Rectal smooth muscle tissue (tissue), 1 donor: Measurements from ENCODE around the gene APC2.
"Not testable (repeated sequence)": the region's sequence is repeated elsewhere in the genome, so short reads cannot be mapped to it uniquely, and the experiment has no call there.

Source experiments
- H3K27ac ChIP-seq: one replicate; pipeline ENCODE4 v1.7.0; 2013; ENCODE audit warnings: low read depth, low read length, inconsistent platforms
- H3K27me3 ChIP-seq: one replicate; pipeline ENCODE4 v1.7.0; 2013; ENCODE audit warnings: low read length; ENCODE audit not compliant: control insufficient read depth, insufficient read depth
- H3K36me3 ChIP-seq: one replicate; pipeline ENCODE4 v1.7.0; 2013; ENCODE audit warnings: low read length; ENCODE audit not compliant: control insufficient read depth, insufficient read depth
- H3K4me1 ChIP-seq: one replicate; pipeline ENCODE4 v1.7.0; 2013; ENCODE audit warnings: low read length; ENCODE audit not compliant: control insufficient read depth, insufficient read depth
- H3K4me3 ChIP-seq: one replicate; pipeline ENCODE4 v1.7.0; 2013; ENCODE audit warnings: low read length
- H3K9ac ChIP-seq: one replicate; pipeline ENCODE4 v1.7.0; 2013; ENCODE audit warnings: low read length

The APC2 gene

GRCh38 chr19:1438035-1438932 is 11.6 kb upstream of the APC2 start, which contains the start of gene RPS15:
RPS15 (plus strand) TSS chr19:1438396; CDS start chr19:1438426, 30 bp downstream.
- peak within 1 kb of the TSS; percentile 92 for H3K27ac ChIP-seq
- H3K27me3 ChIP-seq: no peaks in the 10 kb centered on the region
- peaks cover 5% of the 10 kb centered on the region for H3K4me1 ChIP-seq
- H3K36me3 ChIP-seq: peaks cover 18% of the 10 kb centered on the region
- H3K4me3 ChIP-seq: peak within 1 kb of the TSS; percentile 96
- peak within 1 kb of the TSS; percentile 74 for H3K9ac ChIP-seq

- Histone ChIP-seq H3K9ac (peak overlapping the region; percentile 74), H3K4me1 (peaks cover 5% of the 10 kb centered on the region), H3K27ac (no peak overlapping the region), H3K27me3 (no peaks in the 10 kb centered on the region), H3K4me3 (peak overlapping the region; percentile 96), H3K36me3 (peaks cover 18% of the 10 kb centered on the region)
These were observed 11.0 kb upstream of the APC2 start for GRCh38 chr19:1438933-1439354.

- peaks cover 12% of the 10 kb centered on the region for H3K36me3 ChIP-seq
- not testable (repeated sequence) for H3K9ac ChIP-seq, H3K27ac ChIP-seq, H3K27me3 ChIP-seq, H3K4me1 ChIP-seq
- peak overlapping the region; percentile 96 for H3K4me3 ChIP-seq
These were observed 10.2 kb upstream of the APC2 start for GRCh38 chr19:1439525-1440417.

GRCh38 chr19:1440418-1440801 is 9.5 kb upstream of the APC2 start:
- Histone ChIP-seq H3K4me1 (peaks cover 7% of the 10 kb centered on the region), H3K36me3 (peaks cover 12% of the 10 kb centered on the region), H3K4me3 (no peak overlapping the region), H3K27ac (no peak overlapping the region), H3K9ac (no peak overlapping the region), H3K27me3 (no peaks in the 10 kb centered on the region)

- Histone ChIP-seq H3K4me1 (peaks cover 8% of the 10 kb centered on the region), H3K9ac (no peak overlapping the region), H3K36me3 (peaks cover 12% of the 10 kb centered on the region), H3K27ac (no peak overlapping the region), H3K27me3 (no peaks in the 10 kb centered on the region), H3K4me3 (no peak overlapping the region)
These were observed 8.9 kb upstream of the APC2 start for GRCh38 chr19:1441022-1441426.

- Histone ChIP-seq H3K36me3 (peaks cover 12% of the 10 kb centered on the region), H3K9ac (no peak overlapping the region), H3K4me1 (peaks cover 8% of the 10 kb centered on the region)
These were observed 8.1 kb upstream of the APC2 start for GRCh38 chr19:1441677-1442438.

GRCh38 chr19:1445185-1445931 is 4.6 kb upstream of the APC2 start:
- H3K27ac ChIP-seq: no peak overlapping the region
- peaks cover 10% of the 10 kb centered on the region for H3K36me3 ChIP-seq
- H3K4me3 ChIP-seq: peak overlapping the region; percentile 62
- H3K27me3 ChIP-seq: peaks cover 31% of the 10 kb centered on the region
- peaks cover 3% of the 10 kb centered on the region for H3K4me1 ChIP-seq
- no peak overlapping the region for H3K9ac ChIP-seq

More at GRCh38 chr19:1441677-1442438, 8.1 kb upstream of the APC2 start:
- peaks cover 2% of the 10 kb centered on the region for H3K27me3 ChIP-seq
- no peak overlapping the region for H3K27ac ChIP-seq
- H3K4me3 ChIP-seq: no peak overlapping the region

GRCh38 chr19:1445932-1446712 is 3.8 kb upstream of the APC2 start:
- peaks cover 3% of the 10 kb centered on the region for H3K4me1 ChIP-seq
- H3K4me3 ChIP-seq: no peak overlapping the region
- no peak overlapping the region for H3K27ac ChIP-seq

GRCh38 chr19:1446713-1447481 is 3.0 kb upstream of the APC2 start:
- peak overlapping the region; percentile 21 for H3K4me3 ChIP-seq
- H3K4me1 ChIP-seq: peaks cover 3% of the 10 kb centered on the region
- no peak overlapping the region for H3K9ac ChIP-seq
- peaks cover 40% of the 10 kb centered on the region for H3K27me3 ChIP-seq
- H3K27ac ChIP-seq: no peak overlapping the region
- H3K36me3 ChIP-seq: peaks cover 2% of the 10 kb centered on the region

More at GRCh38 chr19:1445932-1446712, 3.8 kb upstream of the APC2 start:
- Histone ChIP-seq H3K9ac (no peak overlapping the region), H3K36me3 (peaks cover 2% of the 10 kb centered on the region), H3K27me3 (peaks cover 39% of the 10 kb centered on the region)

- H3K4me1 ChIP-seq: peaks cover 3% of the 10 kb centered on the region
- H3K4me3 ChIP-seq: no peak overlapping the region
- peaks cover 45% of the 10 kb centered on the region for H3K27me3 ChIP-seq
- H3K27ac ChIP-seq: no peak overlapping the region
- H3K9ac ChIP-seq: no peak overlapping the region
- peaks cover 2% of the 10 kb centered on the region for H3K36me3 ChIP-seq
These were observed 2.4 kb upstream of the APC2 start for GRCh38 chr19:1447504-1447903.
